Inflammatory macrophage treated with lipopolysaccharide for 1 hour (primary cell): Measurements from ENCODE around the gene ERC1.
"Not testable (repeated sequence)": the region's sequence is repeated elsewhere in the genome, so short reads cannot be mapped to it uniquely, and the experiment has no call there.

Source experiments
- DNase-seq, 2 donors: peaks; one replicate each; pipeline ENCODE4 v3.0.0-alpha.2; 2020 to 2022

ERC1 gene

GRCh38 chr12:1246637-1247036 lies 255.6 kb downstream of the ERC1 start:
- no peak for DNase-seq

- DNase-seq = no peak
These were observed 259.6 kb downstream of the ERC1 start for GRCh38 chr12:1250641-1251040.

GRCh38 chr12:1252758-1253157 lies 261.7 kb downstream of the ERC1 start:
- no peak for DNase-seq

GRCh38 chr12:1255125-1255524 lies 264.1 kb downstream of the ERC1 start:
- DNase-seq = not testable (repeated sequence)

- not testable (repeated sequence) for DNase-seq
These were observed 264.8 kb downstream of the ERC1 start for GRCh38 chr12:1255854-1256253.

- no peak for DNase-seq
These were observed 265.3 kb downstream of the ERC1 start for GRCh38 chr12:1256285-1256684.

GRCh38 chr12:1256991-1257390 lies 266.0 kb downstream of the ERC1 start:
- DNase-seq = no peak

- DNase-seq = peak in 1 of 2 donors; percentile 10
These were observed 271.0 kb downstream of the ERC1 start for GRCh38 chr12:1262011-1262410.

- DNase-seq = no peak
These were observed 276.2 kb downstream of the ERC1 start for GRCh38 chr12:1267243-1267642.

GRCh38 chr12:1272142-1272541 lies 281.1 kb downstream of the ERC1 start:
- no peak for DNase-seq

- DNase-seq = no peak
These were observed 282.0 kb downstream of the ERC1 start for GRCh38 chr12:1273051-1273450.

GRCh38 chr12:1277905-1278304 lies 286.9 kb downstream of the ERC1 start:
- peak; percentile 46 to 70 for DNase-seq

- peak in 1 of 2 donors; percentile 25 for DNase-seq
These were observed 288.0 kb downstream of the ERC1 start for GRCh38 chr12:1279050-1279449.

- DNase-seq = no peak
These were observed 289.0 kb downstream of the ERC1 start for GRCh38 chr12:1280059-1280458.

GRCh38 chr12:1281683-1282366 lies 290.8 kb downstream of the ERC1 start:
- DNase-seq = no peak

GRCh38 chr12:1282670-1283315 lies 291.8 kb downstream of the ERC1 start:
- DNase-seq = no peak

- no peak for DNase-seq
These were observed 292.3 kb downstream of the ERC1 start for GRCh38 chr12:1283316-1283715.

- no peak for DNase-seq
These were observed 293.6 kb downstream of the ERC1 start for GRCh38 chr12:1284611-1285010.

GRCh38 chr12:1287446-1287975 lies 296.5 kb downstream of the ERC1 start:
- DNase-seq = no peak

- DNase-seq = no peak
These were observed 297.3 kb downstream of the ERC1 start for GRCh38 chr12:1288333-1288732.

- DNase-seq = peak; percentile 60 to 65
These were observed 298.5 kb downstream of the ERC1 start for GRCh38 chr12:1289371-1290155.

- no peak for DNase-seq
These were observed 299.7 kb downstream of the ERC1 start for GRCh38 chr12:1290716-1291115.

- DNase-seq = no peak
These were observed 300.7 kb downstream of the ERC1 start for GRCh38 chr12:1291601-1292332.
